Osteoblast (primary cell): ENCODE data around the gene SESN1. TPM values are rescaled to one million over a fixed set of nuclear protein-coding genes. Genes with fewer than 3 reads are reported as not detected.

Experiments used
- DNase-seq: peaks from one replicate; pipeline ENCODE4 v3.0.0; 2011; ENCODE audit warnings: low spot score, mixed read lengths; ENCODE audit not compliant: insufficient read length; ENCODE audit errors: missing footprints
- H2AFZ ChIP-seq: 2 replicates; pipeline ENCODE4 v1.6.0; 2011; ENCODE audit warnings: mild to moderate bottlenecking, low read length
- H3K27ac ChIP-seq: 2 replicates; pipeline ENCODE4 v1.5.1; 2011; ENCODE audit warnings: mild to moderate bottlenecking, low read depth, low read length, moderate library complexity
- H3K27me3 ChIP-seq: 2 replicates; pipeline ENCODE4 v1.6.0; 2012; ENCODE audit warnings: mild to moderate bottlenecking, control low read depth, inconsistent platforms, low read length, moderate library complexity; ENCODE audit not compliant: insufficient read depth
- H3K36me3 ChIP-seq: 2 replicates; pipeline ENCODE4 v1.5.1; 2011; ENCODE audit warnings: mild to moderate bottlenecking, low read length, control low read depth, moderate library complexity; ENCODE audit not compliant: insufficient read depth
- H3K4me1 ChIP-seq: 2 replicates; pipeline ENCODE4 v1.5.1; 2011; ENCODE audit warnings: mild to moderate bottlenecking, low read length, control low read depth, moderate library complexity; ENCODE audit not compliant: insufficient read depth
- H3K4me2 ChIP-seq: 2 replicates; pipeline ENCODE4 v1.6.0; 2011; ENCODE audit warnings: mild to moderate bottlenecking, low read length; ENCODE audit not compliant: insufficient read depth
- H3K4me3 ChIP-seq: fragments of 200-600 bp; sonication (generic); 3 replicates; pipeline ENCODE4 v1.5.1; 2012; ENCODE audit warnings: mild to moderate bottlenecking, low read length, inconsistent platforms; ENCODE audit not compliant: insufficient read depth
- H3K79me2 ChIP-seq: 2 replicates; pipeline ENCODE4 v1.6.0; 2012; ENCODE audit warnings: mild to moderate bottlenecking, low read length, control low read depth, inconsistent platforms; ENCODE audit not compliant: insufficient read depth
- H3K9me3 ChIP-seq: 2 replicates; pipeline ENCODE4 v1.5.1; 2011; ENCODE audit warnings: low read depth, low read length, control low read depth
- H4K20me1 ChIP-seq: 2 replicates; pipeline ENCODE4 v1.6.0; 2012; ENCODE audit warnings: mild to moderate bottlenecking, low read length, control low read depth; ENCODE audit not compliant: insufficient read depth
- total RNA-seq: library from RNA; depleted of rRNA; stranded (reverse); fragments of >200 nt; gene quantifications from 2 replicates; pipeline ENCODE4 v1.2.3, GENCODE V29; 2012
- TF ChIP-seq, protein P1 (sequence below): IDR thresholded peaks from 2 replicates; pipeline ENCODE4 v1.5.1; 2011; ENCODE audit warnings: mild to moderate bottlenecking, low read depth, low read length, moderate library complexity; ENCODE audit errors: extremely low read depth

SESN1 gene
- total RNA-seq, 1 donor, result 26.1 TPM

DNA sequence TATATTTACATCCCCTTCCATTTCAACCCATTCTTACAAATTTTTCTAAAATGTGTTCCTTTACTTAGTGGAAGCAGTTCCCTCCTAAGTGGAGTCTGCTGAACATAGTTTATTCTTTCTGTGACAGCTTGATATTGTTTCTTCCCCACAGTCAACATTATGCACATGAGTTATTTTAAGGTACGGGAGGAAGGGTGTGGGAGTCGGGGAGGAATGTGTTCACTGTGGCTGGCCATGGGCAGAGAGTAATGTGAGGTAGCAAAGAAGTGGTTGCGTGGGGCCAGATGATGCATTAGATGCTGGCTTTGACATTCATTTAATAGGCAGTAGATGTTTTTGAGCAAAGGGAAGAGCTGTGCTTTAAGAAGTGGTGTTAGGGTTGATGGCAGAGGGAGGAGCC is 148.0 kb downstream of the SESN1 start:
- TF ChIP-seq, protein P1, sequence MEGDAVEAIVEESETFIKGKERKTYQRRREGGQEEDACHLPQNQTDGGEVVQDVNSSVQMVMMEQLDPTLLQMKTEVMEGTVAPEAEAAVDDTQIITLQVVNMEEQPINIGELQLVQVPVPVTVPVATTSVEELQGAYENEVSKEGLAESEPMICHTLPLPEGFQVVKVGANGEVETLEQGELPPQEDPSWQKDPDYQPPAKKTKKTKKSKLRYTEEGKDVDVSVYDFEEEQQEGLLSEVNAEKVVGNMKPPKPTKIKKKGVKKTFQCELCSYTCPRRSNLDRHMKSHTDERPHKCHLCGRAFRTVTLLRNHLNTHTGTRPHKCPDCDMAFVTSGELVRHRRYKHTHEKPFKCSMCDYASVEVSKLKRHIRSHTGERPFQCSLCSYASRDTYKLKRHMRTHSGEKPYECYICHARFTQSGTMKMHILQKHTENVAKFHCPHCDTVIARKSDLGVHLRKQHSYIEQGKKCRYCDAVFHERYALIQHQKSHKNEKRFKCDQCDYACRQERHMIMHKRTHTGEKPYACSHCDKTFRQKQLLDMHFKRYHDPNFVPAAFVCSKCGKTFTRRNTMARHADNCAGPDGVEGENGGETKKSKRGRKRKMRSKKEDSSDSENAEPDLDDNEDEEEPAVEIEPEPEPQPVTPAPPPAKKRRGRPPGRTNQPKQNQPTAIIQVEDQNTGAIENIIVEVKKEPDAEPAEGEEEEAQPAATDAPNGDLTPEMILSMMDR, result no peak
- Histone ChIP-seq H3K4me1 (peaks cover 45% of the 10 kb centered on the region), H3K4me3 (no peak overlapping the region), H3K79me2 (no peaks in the 10 kb centered on the region), H2AFZ (no peak overlapping the region), H3K4me2 (peak overlapping the region; percentile 14), H3K9me3 (no peaks in the 10 kb centered on the region), H3K27ac (peak overlapping the region; percentile 92), H4K20me1 (no peaks in the 10 kb centered on the region), H3K36me3 (no peaks in the 10 kb centered on the region), H3K27me3 (no peaks in the 10 kb centered on the region)
- DNase-seq, result peak; percentile 32

DNA sequence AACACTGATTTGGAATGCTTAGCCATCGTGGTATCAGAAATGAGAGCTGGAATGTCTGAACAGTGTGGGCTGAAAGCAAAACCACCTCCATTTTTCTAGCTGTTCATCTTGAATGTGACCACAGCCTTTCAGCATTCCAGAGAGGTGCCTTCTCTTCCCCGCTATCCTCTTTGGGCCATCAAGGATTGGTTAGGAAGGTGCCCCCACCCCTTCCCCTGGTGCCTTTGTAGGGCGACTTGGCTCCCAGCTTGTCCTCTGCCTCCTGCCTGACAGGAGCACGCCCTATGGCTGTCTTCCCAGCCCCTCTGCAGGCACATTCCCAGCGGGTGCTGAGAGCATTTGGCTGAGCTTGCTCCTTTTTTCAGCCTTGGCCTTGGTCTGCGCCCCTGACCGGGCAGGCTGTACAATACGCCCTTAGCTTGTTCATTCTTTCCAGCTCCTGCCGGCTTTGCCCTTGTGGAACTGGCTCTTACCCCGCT is 148.9 kb downstream of the SESN1 start:
- TF ChIP-seq, protein P1, result no peak
- peak; percentile 66 for DNase-seq
- H2AFZ ChIP-seq, result peak overlapping the region; percentile 49
- no peaks in the 10 kb centered on the region for H3K27me3 ChIP-seq
- peak overlapping the region; percentile 92 for H3K27ac ChIP-seq
- no peaks in the 10 kb centered on the region for H3K9me3 ChIP-seq
- H3K36me3 ChIP-seq, result no peaks in the 10 kb centered on the region
- no peaks in the 10 kb centered on the region for H4K20me1 ChIP-seq
- no peaks in the 10 kb centered on the region for H3K79me2 ChIP-seq
- peaks cover 45% of the 10 kb centered on the region for H3K4me1 ChIP-seq
- H3K4me2 ChIP-seq, result peak overlapping the region; percentile 62
- H3K4me3 ChIP-seq, result peak overlapping the region; percentile 33

DNA sequence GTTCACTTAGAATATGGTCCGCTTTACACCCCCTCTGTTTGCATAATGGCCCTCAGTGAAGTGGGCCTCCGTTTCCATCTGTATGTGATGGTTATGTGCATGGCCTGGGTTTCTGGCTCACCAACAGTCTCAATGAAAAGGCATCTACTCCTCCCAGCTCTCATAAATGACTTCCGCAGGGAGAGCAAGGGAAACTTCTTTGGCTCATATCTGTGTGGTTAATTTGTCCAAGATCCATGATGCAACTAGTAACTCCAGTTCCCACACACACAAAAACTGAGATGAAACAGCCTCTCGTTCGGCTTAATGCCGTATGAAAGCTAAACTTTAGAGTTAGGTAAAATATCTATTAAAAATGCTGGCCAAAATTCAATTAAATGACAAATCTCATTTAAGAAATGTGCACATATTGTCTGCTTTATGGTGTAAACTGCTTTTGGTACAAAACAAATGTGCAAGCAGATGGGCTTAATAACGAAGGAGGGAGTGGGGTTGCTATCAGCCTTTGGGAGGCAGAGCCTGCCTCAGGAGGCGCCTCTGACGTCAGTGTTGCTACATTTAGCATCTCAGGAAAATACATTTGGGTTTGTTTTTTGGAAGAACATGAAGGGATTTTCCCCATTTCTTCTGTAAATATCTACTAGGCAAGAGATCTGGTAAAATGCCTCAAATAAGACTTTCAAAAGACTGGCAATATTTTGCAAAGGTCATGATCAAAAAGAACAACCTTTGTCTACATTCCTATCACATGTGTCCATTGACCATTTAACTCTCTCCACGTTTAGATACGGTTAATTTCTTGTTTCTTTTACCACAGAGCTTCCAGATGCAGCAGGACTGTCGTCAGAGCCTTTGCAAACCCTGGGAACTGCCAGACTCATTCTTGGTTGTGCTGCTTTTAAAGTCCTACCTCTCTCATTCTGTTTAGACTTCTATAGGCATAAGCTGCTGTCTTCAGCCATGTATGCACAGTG is 149.7 kb downstream of the SESN1 start:
- Histone ChIP-seq H3K27ac (peak overlapping the region; percentile 92), H3K4me3 (peak overlapping the region; percentile 33), H3K79me2 (no peaks in the 10 kb centered on the region), H3K9me3 (no peaks in the 10 kb centered on the region), H3K36me3 (no peaks in the 10 kb centered on the region), H4K20me1 (no peaks in the 10 kb centered on the region), H3K4me1 (peaks cover 45% of the 10 kb centered on the region), H3K27me3 (no peaks in the 10 kb centered on the region), H3K4me2 (peak overlapping the region; percentile 62), H2AFZ (peak overlapping the region; percentile 49)
- TF ChIP-seq, protein P1, result no peak
- DNase-seq, result peak; percentile 89

DNA sequence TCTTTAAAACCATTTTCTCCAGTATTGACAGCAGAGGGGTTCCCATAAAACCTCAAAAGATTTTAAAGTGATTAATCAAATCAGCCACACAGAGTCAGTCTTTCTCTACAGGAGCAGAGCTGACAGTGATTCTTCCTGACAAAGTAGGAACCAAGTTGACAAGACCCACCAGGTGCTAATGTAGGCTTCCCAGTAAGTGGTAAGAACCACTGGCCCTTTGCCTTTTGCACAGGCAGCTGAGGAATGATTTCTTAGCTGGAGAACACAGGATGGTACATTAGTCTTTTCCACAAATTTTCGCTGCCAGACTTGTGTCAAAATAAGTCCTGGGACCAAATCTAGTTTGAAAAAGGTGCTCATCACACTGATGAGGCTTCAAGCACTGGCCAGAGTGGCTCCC is 150.6 kb downstream of the SESN1 start:
- Histone ChIP-seq H3K27ac (peak overlapping the region; percentile 92), H3K27me3 (no peaks in the 10 kb centered on the region), H3K4me3 (no peak overlapping the region), H3K4me1 (peaks cover 45% of the 10 kb centered on the region), H3K9me3 (no peaks in the 10 kb centered on the region), H4K20me1 (no peaks in the 10 kb centered on the region), H2AFZ (peak overlapping the region; percentile 45), H3K79me2 (no peaks in the 10 kb centered on the region), H3K36me3 (no peaks in the 10 kb centered on the region), H3K4me2 (peak overlapping the region; percentile 62)
- no peak for DNase-seq
- TF ChIP-seq, protein P1, result no peak
